Activated naive CD8-positive, alpha-beta T cell treated with anti-CD3 and anti-CD28 coated beads, Interleukin-2, amount 50 U/mL, for 24 hours (primary cell): Measurements from ENCODE around the gene UBE2M.
"Not testable (repeated sequence)": the region's sequence is repeated elsewhere in the genome, so short reads cannot be mapped to it uniquely, and the experiment has no call there.

ENCODE experiments used
- ATAC-seq: fragments of 150-1000 bp; cut with Tn5 transposase; one replicate; pipeline ENCODE4 v1.10.0; 2021
- DNase-seq: peaks from one replicate; pipeline ENCODE4 v3.0.0; 2021
- H3K27ac Mint-ChIP-seq: one replicate; pipeline ENCODE4 v1.8.0; 2021; ENCODE audit warnings: mild to moderate bottlenecking, mixed read lengths
- H3K27me3 Mint-ChIP-seq: one replicate; pipeline ENCODE4 v1.8.0; 2021; ENCODE audit warnings: mixed read lengths
- H3K36me3 Mint-ChIP-seq: one replicate; pipeline ENCODE4 v1.8.0; 2021; ENCODE audit warnings: low read depth, mixed read lengths
- H3K4me1 Mint-ChIP-seq: one replicate; pipeline ENCODE4 v1.8.0; 2021; ENCODE audit warnings: mixed read lengths
- H3K4me3 Mint-ChIP-seq: one replicate; pipeline ENCODE4 v1.8.0; 2021; ENCODE audit warnings: mild to moderate bottlenecking, moderate library complexity, mixed read lengths
- H3K9me3 Mint-ChIP-seq: one replicate; pipeline ENCODE4 v1.8.0; 2021; ENCODE audit warnings: mixed read lengths

Gene UBE2M

DNA sequence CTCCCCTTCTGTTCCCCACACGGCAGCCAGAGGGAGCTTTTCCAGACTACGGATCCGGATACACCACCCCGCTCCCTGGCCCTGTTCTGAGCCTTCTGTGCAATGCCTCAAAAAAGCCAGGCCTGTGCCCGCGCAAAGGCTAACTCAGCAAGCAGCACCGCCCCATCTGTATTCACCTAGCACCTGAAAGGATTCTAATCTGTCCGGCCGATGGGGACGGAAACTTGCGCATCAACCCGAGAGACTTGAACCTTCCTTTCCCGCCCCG is 39.4 kb downstream of the UBE2M start:
- DNase-seq = peak; percentile 63
- peaks cover 47% of the 10 kb centered on the region for H3K4me1 Mint-ChIP-seq
- H3K9me3 Mint-ChIP-seq = no peaks in the 10 kb centered on the region
- H3K36me3 Mint-ChIP-seq = peaks cover 17% of the 10 kb centered on the region
- H3K4me3 Mint-ChIP-seq = peak overlapping the region; percentile 95
- peaks cover 2% of the 10 kb centered on the region for H3K27me3 Mint-ChIP-seq
- peak overlapping the region; percentile 98 for H3K27ac Mint-ChIP-seq
- ATAC-seq = peak; percentile 5

DNA sequence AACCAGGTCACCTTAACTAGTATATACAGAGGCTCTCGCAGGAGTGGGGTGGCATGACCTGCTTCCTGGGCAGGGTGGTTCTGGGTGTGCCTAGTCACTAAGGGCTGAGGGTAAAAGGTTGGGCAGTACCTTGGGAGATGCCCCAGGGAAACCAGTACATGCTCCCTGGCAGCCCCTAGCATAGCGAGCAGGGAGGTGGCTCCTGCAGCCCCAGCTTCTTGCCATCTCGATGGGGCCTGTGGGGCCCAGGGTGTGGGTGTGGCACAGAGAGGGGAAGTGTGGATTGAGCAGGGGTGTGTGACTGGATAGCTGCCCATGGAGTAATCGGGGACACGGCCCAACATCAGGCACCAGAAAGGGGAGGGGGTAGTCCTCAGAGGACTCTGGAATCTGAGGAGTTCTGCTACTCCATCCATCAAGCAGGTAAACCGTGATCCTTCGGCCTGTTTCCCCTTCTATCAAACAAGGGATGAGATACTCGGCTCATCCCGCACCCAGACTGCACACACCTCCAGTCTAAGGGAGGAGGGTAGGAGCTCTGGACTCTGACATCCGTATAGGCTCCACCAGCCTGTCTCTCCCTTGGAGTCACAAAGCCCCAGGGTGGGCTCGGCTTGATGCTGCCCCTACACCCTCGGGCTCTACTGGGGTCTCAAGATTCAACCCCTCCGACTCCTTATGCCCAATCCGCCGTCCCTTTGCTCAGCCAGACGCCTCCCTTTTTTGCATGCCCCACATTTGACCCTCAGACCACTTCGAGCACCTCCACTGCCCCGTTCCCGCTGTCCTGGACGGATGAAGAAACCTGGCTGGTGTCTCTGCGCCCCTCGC is 39.9 kb downstream of the UBE2M start:
- peaks cover 48% of the 10 kb centered on the region for H3K4me1 Mint-ChIP-seq
- peaks cover 2% of the 10 kb centered on the region for H3K27me3 Mint-ChIP-seq
- DNase-seq (no peak), ATAC-seq (no peak)
- no peaks in the 10 kb centered on the region for H3K9me3 Mint-ChIP-seq
- H3K36me3 Mint-ChIP-seq = peaks cover 17% of the 10 kb centered on the region
- peak overlapping the region; percentile 95 for H3K4me3 Mint-ChIP-seq
- H3K27ac Mint-ChIP-seq = peak overlapping the region; percentile 98

DNA sequence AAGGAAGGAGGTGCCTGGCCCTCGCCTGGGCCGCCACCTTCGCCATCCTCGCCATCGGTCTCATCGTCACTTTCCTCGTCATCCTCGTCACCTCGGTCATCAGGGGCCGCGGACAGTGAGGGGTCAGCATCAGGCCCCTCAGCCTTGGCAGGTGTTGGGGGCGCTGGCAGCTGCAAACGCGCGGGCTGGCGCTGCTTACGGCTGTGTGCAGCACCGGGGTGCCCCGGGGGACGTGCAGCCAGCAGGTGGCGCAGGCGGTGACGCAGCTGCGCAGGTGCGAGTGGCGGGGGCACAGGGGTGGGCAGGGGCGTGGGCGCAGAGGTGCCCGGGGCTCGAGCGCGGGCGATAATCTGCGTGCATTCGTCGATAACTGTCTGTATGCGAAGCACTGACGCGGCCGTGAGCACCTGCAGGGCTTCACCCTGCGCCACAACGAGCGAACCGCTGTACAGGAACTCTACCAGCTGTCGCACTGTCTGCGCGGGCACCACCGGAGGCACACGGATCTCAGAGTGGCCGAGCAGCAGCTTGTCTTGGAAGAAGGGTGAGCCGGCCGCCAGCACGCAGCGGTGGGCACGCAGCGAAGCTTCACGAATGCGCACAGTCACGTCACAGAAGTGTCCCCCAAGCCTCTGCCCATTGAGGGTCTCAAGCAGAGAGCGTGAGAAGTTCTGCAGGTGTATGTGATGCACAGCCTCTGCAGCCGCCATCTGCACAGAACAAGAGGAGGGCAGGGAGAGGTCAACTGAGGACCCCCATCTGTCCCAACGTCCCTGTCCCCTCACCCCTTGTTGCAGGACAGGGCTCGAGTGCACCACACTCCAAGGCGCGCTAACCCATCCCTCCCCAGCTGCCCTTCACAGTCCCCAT is 41.2 kb downstream of the UBE2M start:
- ATAC-seq = no peak
- Mint-ChIP-seq H3K9me3 (no peaks in the 10 kb centered on the region), H3K36me3 (peaks cover 17% of the 10 kb centered on the region), H3K27me3 (peaks cover 2% of the 10 kb centered on the region), H3K4me3 (no peak overlapping the region), H3K27ac (no peak overlapping the region), H3K4me1 (peaks cover 48% of the 10 kb centered on the region)
- no peak for DNase-seq

DNA sequence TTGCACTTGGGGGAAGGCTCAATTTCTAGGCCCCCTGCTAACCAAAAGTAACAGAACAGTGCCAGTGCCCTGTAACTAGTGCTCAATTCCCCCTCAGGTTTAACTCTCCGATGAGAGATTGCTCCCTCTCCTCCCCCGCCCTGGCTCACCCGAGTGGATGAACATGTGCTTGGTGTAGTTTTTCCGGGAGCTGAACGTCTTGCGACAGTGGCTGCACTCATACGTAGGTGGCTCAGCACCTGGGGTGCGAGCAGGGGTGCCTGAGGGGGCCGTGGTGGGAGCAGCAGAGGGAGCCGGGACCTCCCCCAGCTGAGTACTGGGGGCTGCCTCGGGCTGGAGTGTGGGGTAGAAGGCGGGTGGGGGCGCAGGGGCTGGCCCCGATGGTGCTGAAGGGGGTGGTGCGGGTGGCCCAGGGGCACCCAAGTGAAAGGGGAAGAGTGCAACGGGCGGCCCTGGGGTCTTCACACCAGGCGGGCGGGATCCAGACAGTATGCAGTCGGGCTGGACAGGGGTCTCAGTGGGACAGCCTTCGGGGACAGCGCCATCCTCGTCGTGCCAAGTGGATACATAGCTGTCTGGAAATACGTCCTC is 42.1 kb downstream of the UBE2M start:
- H3K27ac Mint-ChIP-seq = peak overlapping the region; percentile 50
- peaks cover 2% of the 10 kb centered on the region for H3K27me3 Mint-ChIP-seq
- H3K36me3 Mint-ChIP-seq = peaks cover 17% of the 10 kb centered on the region
- ATAC-seq (no peak), DNase-seq (no peak)
- no peaks in the 10 kb centered on the region for H3K9me3 Mint-ChIP-seq
- H3K4me3 Mint-ChIP-seq = peak overlapping the region; percentile 88
- peaks cover 47% of the 10 kb centered on the region for H3K4me1 Mint-ChIP-seq

DNA sequence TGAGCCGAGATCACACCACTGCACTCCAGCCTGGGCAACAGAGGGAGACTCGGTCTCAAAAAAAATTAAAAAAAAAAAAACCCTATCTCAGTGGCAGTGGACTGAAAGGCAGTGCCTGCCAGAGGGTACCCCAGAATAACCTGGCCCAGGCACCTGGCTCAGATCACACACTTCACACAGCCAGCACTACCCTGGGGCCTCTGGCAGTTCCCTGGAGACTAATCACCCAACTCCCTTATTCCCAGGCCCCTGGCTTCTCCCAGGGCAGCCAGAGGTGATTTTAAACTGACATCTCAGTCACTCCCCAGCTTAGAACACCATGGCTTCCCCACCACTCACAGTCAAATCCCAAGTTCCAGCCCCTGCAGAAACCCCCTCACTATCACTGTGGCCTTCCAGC is 43.2 kb downstream of the UBE2M start:
- DNase-seq = no peak
- no peak for ATAC-seq
- H3K4me1 Mint-ChIP-seq = peaks cover 42% of the 10 kb centered on the region
- peak overlapping the region; percentile 50 for H3K27ac Mint-ChIP-seq
- peak overlapping the region; percentile 88 for H3K4me3 Mint-ChIP-seq
- peaks cover 17% of the 10 kb centered on the region for H3K36me3 Mint-ChIP-seq
- H3K27me3 Mint-ChIP-seq = peaks cover 2% of the 10 kb centered on the region
- no peaks in the 10 kb centered on the region for H3K9me3 Mint-ChIP-seq

DNA sequence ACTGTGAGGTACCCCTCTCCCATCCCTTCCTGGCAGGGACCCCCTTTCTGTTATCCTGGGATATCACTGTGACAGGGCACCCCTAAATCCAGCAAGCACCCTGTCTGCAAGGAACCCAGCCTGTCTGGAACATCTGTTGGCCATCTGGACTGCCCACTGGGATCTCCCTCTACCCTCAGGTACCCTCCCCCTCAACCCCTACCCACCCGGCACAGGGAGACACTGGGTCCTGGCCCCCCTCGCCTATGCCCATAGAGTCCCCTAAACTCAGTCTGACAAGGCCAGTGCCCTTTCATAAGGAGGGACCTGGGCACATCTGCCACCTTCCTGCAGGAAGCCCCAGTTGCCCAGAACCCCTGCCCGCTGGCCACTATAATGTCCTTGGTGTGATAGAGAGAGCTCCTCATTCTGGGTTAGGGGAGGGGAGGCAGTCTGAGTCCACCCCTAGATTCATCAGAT is 43.8 kb downstream of the UBE2M start:
- Mint-ChIP-seq H3K9me3 (no peaks in the 10 kb centered on the region), H3K36me3 (peaks cover 17% of the 10 kb centered on the region), H3K27ac (peak overlapping the region; percentile 89), H3K4me3 (peak overlapping the region; percentile 88), H3K27me3 (peaks cover under 1% of the 10 kb centered on the region), H3K4me1 (peaks cover 35% of the 10 kb centered on the region)
- ATAC-seq (no peak), DNase-seq (no peak)

DNA sequence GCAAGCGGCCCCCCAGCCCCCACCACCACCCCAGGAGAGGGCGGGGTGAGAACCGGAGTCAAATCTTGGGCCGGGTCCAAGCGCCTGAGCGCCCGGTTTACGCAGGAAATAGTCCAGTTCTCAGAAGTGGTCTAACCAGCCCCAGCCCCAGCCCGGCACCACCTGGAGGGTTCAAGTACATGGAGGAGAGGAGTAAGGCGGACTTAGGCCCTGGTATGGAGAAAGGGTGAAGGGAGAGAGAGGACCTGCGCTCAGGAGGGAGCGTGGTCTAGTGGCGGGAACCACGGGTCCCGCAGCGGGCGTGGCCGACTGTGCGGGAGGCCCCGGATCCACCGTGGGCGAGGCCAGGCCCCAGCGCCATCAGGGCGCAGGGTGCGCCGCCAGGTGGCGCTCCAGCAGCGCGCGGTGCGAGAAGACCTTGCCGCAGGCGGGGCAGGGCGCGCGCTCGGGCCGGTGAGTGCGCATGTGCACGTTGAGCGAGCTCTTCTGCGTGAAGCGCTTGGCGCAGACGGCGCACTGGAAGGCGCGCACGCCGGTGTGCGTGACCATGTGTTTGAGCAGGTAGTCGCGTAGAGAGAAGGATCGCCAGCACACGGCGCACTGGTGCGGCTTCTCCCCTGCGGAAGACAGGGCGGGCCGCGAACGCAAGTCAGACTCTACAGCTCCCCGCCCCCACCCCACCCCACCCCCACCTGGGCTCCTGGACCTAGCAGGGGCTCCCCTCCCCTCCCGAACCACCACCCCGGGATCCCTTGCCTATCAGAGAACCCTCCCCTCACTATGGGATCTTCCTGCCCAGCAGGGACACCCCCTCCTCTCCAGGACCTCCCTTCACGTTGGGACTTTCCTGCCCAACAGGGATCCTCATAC is 44.5 kb downstream of the UBE2M start:
- H3K27me3 Mint-ChIP-seq = no peaks in the 10 kb centered on the region
- peaks cover 15% of the 10 kb centered on the region for H3K36me3 Mint-ChIP-seq
- no peaks in the 10 kb centered on the region for H3K9me3 Mint-ChIP-seq
- peak overlapping the region; percentile 88 for H3K4me3 Mint-ChIP-seq
- peaks cover 31% of the 10 kb centered on the region for H3K4me1 Mint-ChIP-seq
- ATAC-seq (peak; percentile 88), DNase-seq (peak; percentile 98)
- H3K27ac Mint-ChIP-seq = peak overlapping the region; percentile 89

DNA sequence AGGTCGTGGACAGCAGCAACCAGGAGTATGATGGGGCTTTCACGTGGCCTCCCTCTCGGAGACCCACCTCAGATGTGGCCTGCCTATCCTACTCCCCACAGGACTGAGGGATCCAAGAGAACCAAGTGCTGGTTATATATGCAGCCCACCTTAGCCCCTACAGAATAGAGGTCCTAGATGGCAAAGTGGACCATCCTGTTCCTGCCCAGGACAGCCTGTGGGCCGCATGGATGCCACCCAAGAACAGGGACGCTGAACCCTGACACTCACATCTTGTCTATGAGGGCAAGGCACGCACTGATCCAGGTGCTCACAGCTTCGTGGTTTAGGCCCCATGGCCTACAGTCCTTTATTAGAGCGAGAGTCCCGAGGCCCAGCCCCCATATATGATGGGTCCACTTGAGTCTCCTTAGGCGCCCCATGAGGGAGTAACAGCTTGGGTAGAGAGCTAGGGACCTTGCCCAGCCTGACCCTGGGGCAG is 45.2 kb downstream of the UBE2M start:
- Mint-ChIP-seq H3K4me3 (peak overlapping the region; percentile 88), H3K27ac (peak overlapping the region; percentile 89), H3K27me3 (no peaks in the 10 kb centered on the region), H3K9me3 (no peaks in the 10 kb centered on the region), H3K36me3 (peaks cover 13% of the 10 kb centered on the region), H3K4me1 (peaks cover 24% of the 10 kb centered on the region)
- DNase-seq = no peak
- ATAC-seq = no peak

DNA sequence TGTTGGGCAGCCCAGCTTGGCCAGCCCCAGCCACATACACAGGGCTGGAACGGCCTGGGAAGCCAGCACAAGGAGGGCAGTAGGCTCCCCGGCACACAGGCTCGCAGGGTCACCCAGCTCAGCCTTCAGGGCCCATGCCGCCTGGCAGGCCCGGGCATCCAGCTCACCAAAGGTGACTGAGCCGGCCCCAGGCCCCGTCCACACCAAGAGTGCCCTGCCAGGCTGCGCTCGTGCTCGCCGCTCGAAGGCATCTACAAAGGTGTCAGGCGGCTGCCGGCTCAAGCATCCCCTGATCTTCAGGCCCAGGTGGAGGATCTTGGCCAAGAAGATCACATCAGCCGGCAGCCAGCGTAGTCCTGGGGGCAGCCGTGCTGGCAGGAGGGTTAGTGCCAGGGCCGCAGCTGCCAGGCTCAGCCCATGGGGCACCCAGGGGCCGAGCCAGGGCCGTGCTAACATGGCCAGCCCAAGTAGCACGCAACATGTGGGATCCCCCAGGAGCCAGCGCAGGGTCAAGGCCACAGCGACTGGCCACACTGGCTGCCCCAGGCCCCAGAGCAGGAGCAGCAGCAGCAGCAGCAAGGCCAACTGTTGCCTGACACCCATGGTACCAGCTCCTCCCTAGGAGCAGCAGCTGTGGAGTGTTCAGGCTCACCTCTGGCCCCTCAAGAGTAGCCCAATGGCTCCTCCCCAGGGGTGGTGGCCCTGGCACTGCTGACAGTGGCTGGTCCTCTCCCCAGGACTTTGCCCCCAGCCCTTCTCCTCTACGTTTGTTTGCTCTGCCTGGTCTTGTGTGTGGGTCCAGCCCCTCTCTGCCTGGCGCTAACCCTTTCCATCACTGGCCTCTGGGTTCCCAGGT is 46.8 kb downstream of the UBE2M start, which contains the start of gene SLC27A5:
SLC27A5 (minus strand) TSS at position 640 of the 856 bp plus-strand sequence; CDS start at position 603, 37 bp downstream.
- DNase-seq (no peak), ATAC-seq (no peak)
- H3K27ac Mint-ChIP-seq = no peak within 1 kb of the TSS
- H3K4me3 Mint-ChIP-seq = no peak within 1 kb of the TSS
- H3K9me3 Mint-ChIP-seq = peaks cover 9% of the 10 kb centered on the region
- H3K27me3 Mint-ChIP-seq = no peaks in the 10 kb centered on the region
- H3K4me1 Mint-ChIP-seq = peaks cover 16% of the 10 kb centered on the region
- peaks cover 11% of the 10 kb centered on the region for H3K36me3 Mint-ChIP-seq

DNA sequence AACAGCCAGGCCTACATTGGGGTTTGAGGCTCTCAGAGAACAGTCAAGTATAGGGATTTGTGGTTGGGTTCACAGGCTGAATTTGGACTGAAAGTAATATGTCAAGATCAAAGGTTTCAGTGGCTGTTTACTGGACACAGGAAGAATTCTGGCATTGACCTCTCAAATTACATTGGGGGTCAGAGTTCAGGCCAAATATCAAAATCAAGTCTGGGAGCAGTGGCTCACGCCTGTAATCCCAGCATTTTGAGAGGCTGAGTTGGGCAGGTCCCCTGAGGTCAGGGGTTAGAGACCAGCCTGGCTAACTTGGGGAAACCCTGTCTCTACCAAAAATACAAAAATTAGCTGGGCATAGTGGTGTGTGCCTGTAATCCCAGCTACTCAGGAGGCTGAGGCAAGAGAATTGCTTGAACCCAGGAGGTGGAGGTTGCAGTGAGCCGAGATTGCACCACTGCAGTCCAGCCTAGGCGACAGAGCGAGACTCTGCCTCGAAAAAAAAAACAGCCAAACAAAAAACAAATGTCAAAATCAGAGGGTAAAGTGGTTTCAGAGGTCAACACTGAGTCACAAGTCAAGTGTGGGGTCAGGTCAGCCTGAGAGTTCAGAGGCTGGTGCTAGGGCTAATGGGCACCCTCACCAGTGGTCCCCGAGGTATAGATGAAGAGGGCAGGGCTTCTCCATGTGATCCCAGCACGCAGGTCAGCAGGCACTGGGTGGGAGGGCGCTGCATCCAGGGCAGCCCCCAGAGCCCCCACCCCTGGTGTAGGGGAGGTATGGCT is 48.1 kb downstream of the UBE2M start:
- ATAC-seq = no peak

DNA sequence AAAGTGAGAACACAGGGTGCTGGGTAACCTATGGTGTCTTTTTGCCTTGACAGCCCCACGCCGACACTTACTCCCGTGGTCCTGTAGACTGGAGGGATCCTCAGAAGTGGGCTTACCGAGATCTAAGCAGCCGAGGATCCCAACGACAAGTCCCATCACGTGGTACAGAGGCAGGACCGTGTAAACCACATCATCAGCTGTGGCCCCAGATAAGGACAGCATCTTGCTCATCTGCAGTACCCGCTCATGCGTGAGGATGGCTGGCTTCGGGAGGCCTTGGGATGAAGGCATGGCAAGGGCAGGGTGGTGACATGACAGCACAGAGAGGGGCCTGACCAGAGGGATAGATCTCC is 48.7 kb downstream of the UBE2M start:
- Mint-ChIP-seq H3K9me3 (peaks cover 9% of the 10 kb centered on the region), H3K27ac (no peak overlapping the region), H3K4me1 (peaks cover 2% of the 10 kb centered on the region), H3K27me3 (no peaks in the 10 kb centered on the region), H3K4me3 (no peak overlapping the region), H3K36me3 (no peaks in the 10 kb centered on the region)
- DNase-seq = no peak
- no peak for ATAC-seq

More for the DNA sequence above, 48.1 kb downstream of the UBE2M start:
- no peak for DNase-seq
- Mint-ChIP-seq H3K9me3 (peaks cover 9% of the 10 kb centered on the region), H3K4me3 (no peak overlapping the region), H3K27me3 (no peaks in the 10 kb centered on the region), H3K36me3 (peaks cover under 1% of the 10 kb centered on the region), H3K27ac (no peak overlapping the region), H3K4me1 (peaks cover 6% of the 10 kb centered on the region)

DNA sequence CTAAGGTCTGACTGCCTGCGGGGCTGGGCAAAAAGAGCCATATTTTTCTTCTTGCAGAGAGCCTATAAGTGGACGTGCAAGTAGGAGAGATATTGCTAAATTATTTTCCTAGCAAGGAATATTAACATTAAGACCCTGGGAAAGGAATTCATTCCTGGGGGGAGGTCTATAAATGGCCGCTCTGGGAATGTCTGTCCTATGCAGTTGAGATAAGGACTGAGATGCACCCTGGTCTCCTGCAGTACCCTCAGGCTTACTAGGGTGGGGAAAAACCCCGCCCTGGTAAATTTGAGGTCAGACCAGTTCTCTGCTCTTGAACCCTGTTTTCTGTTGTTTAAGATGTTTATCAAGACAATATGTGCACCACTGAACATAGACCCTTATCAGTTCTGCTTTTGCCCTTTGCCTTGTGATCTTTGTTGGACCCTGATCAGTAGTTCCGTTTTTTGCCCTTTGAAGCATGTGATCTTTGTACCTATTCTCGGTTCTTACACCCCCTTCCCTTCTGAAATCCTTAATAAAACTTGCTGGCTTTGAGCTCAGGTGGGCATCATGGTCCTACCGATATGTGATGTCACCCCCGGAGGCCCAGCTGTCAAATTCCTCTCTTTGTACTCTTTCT is 50.7 kb downstream of the UBE2M start:
- not testable (repeated sequence) for H3K27ac Mint-ChIP-seq, H3K4me1 Mint-ChIP-seq, H3K36me3 Mint-ChIP-seq, DNase-seq, ATAC-seq, H3K4me3 Mint-ChIP-seq, H3K27me3 Mint-ChIP-seq, H3K9me3 Mint-ChIP-seq
